ENCODE results near the gene TPD52L2.

Gene TPD52L2

DNA sequence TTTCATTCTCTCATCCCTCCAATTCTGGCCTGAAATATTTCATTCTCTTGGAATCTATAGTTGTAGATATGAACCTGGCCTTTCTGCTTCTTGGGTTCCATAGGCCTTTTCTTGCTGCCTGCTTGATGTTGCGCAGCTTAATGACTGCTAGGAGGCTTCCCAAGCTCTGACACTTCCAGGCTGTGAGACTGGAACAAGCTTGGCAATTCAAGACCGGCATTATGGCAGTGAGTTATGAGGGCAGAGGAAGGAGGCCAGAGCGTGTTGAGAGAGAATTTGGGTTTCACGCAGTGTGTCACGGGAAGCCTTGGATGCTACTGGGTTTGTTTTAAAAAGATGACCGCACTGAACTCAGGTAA is 28.9 kb downstream of the TPD52L2 start:
- H3K36me3 ChIP-seq (ENCODE audit: insufficient read depth, low read length): peaks cover 33% of the 10 kb centered on the region
- peaks cover 31% of the 10 kb centered on the region for H3K4me1 ChIP-seq (ENCODE audit: insufficient read depth, low read length, severe bottlenecking)
- TF ChIP-seq, protein P1, sequence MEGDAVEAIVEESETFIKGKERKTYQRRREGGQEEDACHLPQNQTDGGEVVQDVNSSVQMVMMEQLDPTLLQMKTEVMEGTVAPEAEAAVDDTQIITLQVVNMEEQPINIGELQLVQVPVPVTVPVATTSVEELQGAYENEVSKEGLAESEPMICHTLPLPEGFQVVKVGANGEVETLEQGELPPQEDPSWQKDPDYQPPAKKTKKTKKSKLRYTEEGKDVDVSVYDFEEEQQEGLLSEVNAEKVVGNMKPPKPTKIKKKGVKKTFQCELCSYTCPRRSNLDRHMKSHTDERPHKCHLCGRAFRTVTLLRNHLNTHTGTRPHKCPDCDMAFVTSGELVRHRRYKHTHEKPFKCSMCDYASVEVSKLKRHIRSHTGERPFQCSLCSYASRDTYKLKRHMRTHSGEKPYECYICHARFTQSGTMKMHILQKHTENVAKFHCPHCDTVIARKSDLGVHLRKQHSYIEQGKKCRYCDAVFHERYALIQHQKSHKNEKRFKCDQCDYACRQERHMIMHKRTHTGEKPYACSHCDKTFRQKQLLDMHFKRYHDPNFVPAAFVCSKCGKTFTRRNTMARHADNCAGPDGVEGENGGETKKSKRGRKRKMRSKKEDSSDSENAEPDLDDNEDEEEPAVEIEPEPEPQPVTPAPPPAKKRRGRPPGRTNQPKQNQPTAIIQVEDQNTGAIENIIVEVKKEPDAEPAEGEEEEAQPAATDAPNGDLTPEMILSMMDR (IDR thresholded peaks at IDR 0.05; ENCODE audit: low read length): no peak
- TF ChIP-seq EZH2 (IDR thresholded peaks at IDR 0.05; ENCODE audit: borderline replicate concordance, low read length): no peak
- H3K4me3 ChIP-seq (ENCODE audit: low read depth, low read length, poor library complexity, severe bottlenecking): peak overlapping the region; percentile 55
- H3F3A ChIP-seq (ENCODE audit: insufficient read depth, low read length): no peaks in the 10 kb centered on the region
- H3K27me3 ChIP-seq (ENCODE audit: insufficient read depth, low read length): no peaks in the 10 kb centered on the region
- peaks cover 34% of the 10 kb centered on the region for H3K79me2 ChIP-seq (ENCODE audit: insufficient read depth, low read length)
- no peak overlapping the region for H2AFZ ChIP-seq (ENCODE audit: low read length)
- H3K27ac ChIP-seq (ENCODE audit: low read depth, low read length, poor library complexity, severe bottlenecking): no peak overlapping the region
- H3K9ac ChIP-seq (ENCODE audit: low read length): no peak overlapping the region
- H3K9me3 ChIP-seq (ENCODE audit: low read length): no peaks in the 10 kb centered on the region
- peak overlapping the region; percentile 46; the same call in 1 of the 2 replicates for H3K4me2 ChIP-seq (ENCODE audit: low read length)
- no peaks in the 10 kb centered on the region for H4K20me1 ChIP-seq (ENCODE audit: insufficient read depth, low read length)
- no peaks in the 10 kb centered on the region for H3K9me2 ChIP-seq (ENCODE audit: low read depth, low read length)

DNA sequence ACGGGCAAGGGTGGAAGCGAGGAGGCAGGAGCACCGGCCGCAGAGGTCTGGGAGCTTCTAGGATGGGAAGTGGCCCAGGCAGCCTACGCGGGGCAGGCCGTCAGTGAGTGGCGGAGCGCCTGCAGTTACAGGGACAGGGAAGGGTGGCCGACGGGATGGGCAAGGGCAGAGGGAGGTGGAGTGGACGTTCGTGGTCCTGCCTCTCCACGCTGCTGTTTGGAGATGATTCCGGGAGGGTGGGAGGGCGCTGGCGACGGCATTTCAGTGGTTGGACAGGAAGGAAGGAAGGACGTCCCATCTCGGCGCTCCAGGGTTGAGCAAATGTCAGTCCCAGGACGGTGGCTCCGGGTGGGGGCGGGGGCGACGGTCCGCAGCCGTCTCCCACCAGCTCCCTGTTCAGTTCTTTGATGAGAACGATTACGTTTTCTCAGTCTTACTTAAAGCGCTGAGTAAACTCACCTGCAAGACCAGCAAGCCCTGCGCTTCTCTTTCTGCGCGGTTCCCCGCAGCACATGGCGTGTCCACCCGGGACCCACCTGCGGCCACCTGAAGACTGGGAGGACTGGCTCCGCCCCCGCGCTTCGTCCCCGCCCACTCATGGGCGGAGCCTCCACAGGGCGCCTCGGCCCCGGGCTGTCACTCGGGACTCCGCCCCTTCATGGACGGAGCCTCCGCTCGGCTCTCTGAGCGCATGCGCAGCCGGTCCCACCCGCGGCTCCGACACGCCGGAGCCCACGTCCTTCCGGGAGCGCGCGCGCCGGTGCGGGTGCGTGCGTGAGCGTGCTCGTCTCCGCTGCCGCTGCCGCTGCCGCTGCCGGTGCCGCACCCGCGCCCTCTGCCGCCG is 29.5 kb downstream of the TPD52L2 start, which contains the start of gene DNAJC5:
Gene DNAJC5, plus strand, starts transcription at position 769 of the 844 bp plus-strand sequence. CDS start 33,220 bp downstream, outside the sequence.
- no peaks in the 10 kb centered on the region for H4K20me1 ChIP-seq (ENCODE audit: insufficient read depth, low read length)
- H3F3A ChIP-seq (ENCODE audit: insufficient read depth, low read length): no peaks in the 10 kb centered on the region
- H2AFZ ChIP-seq (ENCODE audit: low read length): no peak within 1 kb of the TSS

DNA sequence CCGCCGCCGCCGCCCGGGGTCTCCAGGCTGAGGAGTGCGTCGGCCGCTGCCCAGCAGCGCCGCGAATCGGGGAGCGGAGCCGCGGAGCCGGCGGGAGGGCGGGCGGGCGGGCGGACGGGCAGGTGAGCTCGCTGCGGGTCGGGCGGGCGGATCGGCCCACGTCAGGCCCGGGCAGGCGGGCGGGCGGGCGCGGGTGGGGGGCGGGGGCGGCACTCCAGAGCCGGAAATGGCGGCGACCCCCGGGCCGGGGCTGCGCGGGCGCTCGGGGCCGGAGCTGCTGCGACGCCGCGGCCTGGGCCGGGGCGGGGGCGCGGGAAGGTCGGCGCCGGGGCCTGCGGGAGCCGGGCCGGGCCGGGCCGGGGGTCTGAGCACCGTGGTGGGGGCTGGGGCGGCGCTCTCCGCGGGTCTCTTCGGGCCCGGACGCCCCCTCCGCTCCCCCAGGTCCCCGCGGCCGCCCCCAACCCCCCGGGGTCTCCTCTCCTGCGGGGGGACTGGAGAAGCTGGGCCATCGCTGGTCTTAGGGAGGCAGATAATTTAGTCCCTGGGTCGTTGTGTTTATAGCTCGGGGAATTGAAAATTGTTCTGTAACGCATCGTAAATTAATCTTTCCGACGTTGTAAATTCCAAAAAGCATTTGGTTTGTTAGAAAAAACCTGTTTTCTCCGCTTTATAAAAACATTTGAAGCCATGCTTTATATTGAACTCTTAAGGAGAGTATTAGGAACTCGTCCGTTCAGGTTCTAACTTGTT is 30.3 kb downstream of the TPD52L2 start:
- H3F3A ChIP-seq (ENCODE audit: insufficient read depth, low read length): no peaks in the 10 kb centered on the region
- H3K9me2 ChIP-seq (ENCODE audit: low read depth, low read length): no peaks in the 10 kb centered on the region
- H3K27me3 ChIP-seq (ENCODE audit: insufficient read depth, low read length): no peaks in the 10 kb centered on the region
- peaks cover 45% of the 10 kb centered on the region for H3K79me2 ChIP-seq (ENCODE audit: insufficient read depth, low read length)
- H3K27ac ChIP-seq (ENCODE audit: low read depth, low read length, poor library complexity, severe bottlenecking): peak overlapping the region; percentile 73
- H3K9me3 ChIP-seq (ENCODE audit: low read length): no peaks in the 10 kb centered on the region
- peaks cover 35% of the 10 kb centered on the region for H3K4me1 ChIP-seq (ENCODE audit: insufficient read depth, low read length, severe bottlenecking)
- H3K4me2 ChIP-seq (ENCODE audit: low read length): peak overlapping the region; percentile 91
- H3K4me3 ChIP-seq (ENCODE audit: low read depth, low read length, poor library complexity, severe bottlenecking): peak overlapping the region; percentile 89
- H4K20me1 ChIP-seq (ENCODE audit: insufficient read depth, low read length): no peaks in the 10 kb centered on the region
- no peak overlapping the region for H2AFZ ChIP-seq (ENCODE audit: low read length)
- H3K9ac ChIP-seq (ENCODE audit: low read length): peak overlapping the region; percentile 87
- no peak for TF ChIP-seq EZH2 (IDR thresholded peaks at IDR 0.05; ENCODE audit: borderline replicate concordance, low read length)
- TF ChIP-seq, protein P1 (IDR thresholded peaks at IDR 0.05; ENCODE audit: low read length): no peak
- peaks cover 23% of the 10 kb centered on the region for H3K36me3 ChIP-seq (ENCODE audit: insufficient read depth, low read length)

More for the DNA sequence above, 29.5 kb downstream of the TPD52L2 start, which contains the start of gene DNAJC5:
- Histone ChIP-seq H3K27ac (ENCODE audit: low read depth, low read length, poor library complexity, severe bottlenecking) (peak within 1 kb of the TSS; percentile 73), H3K36me3 (ENCODE audit: insufficient read depth, low read length) (peaks cover 31% of the 10 kb centered on the region), H3K79me2 (ENCODE audit: insufficient read depth, low read length) (peaks cover 39% of the 10 kb centered on the region), H3K9me2 (ENCODE audit: low read depth, low read length) (no peaks in the 10 kb centered on the region), H3K4me3 (ENCODE audit: low read depth, low read length, poor library complexity, severe bottlenecking) (peak within 1 kb of the TSS; percentile 89), H3K4me2 (ENCODE audit: low read length) (peak within 1 kb of the TSS; percentile 91), H3K27me3 (ENCODE audit: insufficient read depth, low read length) (no peaks in the 10 kb centered on the region), H3K9me3 (ENCODE audit: low read length) (no peaks in the 10 kb centered on the region), H3K9ac (ENCODE audit: low read length) (peak within 1 kb of the TSS; percentile 87), H3K4me1 (ENCODE audit: insufficient read depth, low read length, severe bottlenecking) (peaks cover 35% of the 10 kb centered on the region)
- TF ChIP-seq, protein P1 (IDR thresholded peaks at IDR 0.05; ENCODE audit: low read length): no peak
- no peak for TF ChIP-seq EZH2 (IDR thresholded peaks at IDR 0.05; ENCODE audit: borderline replicate concordance, low read length)

Measured in OCI-LY1 (cell line).